K562 (cell line): Measurements from ENCODE around the gene ZSCAN2. TPM values are rescaled to one million over a fixed set of nuclear protein-coding genes. Genes with fewer than 3 reads are reported as not detected.

Experiments used
- ATAC-seq: fragments of 200-7000 bp; cut with Tn5 transposase; 3 replicates; pipeline ENCODE4 v1.9.1; 2020; ENCODE audit warnings: moderate library complexity
- BruUV-seq: library from RNA; stranded (reverse); fragments of 400-500 nt; replicated peaks from 2 replicates; lab custom pipeline; 2021; lab: Mats Ljungman, UMichigan
- CTCF ChIA-PET: fragments of 300-600 bp; formaldehyde crosslinking; extraction: SDS; loops from one replicate; lab custom pipeline; 2021; ENCODE audit warnings: low intra/inter-chr PET ratio; lab: Yijun Ruan, JAX
- POLR2A ChIA-PET: fragments of 300-600, 350-650 bp; sonication (Branson Sonifier 250); formaldehyde crosslinking; extraction: SDS; loops from one replicate; lab custom pipeline; 2021; ENCODE audit warnings: antibody characterized with exemption, inconsistent platforms; lab: Yijun Ruan, JAX
- DNase-seq, 4 experiments: peaks; one replicate each; pipeline versions ENCODE4 v3.0.0 to v3.0.0-alpha.2; 2011 to 2018; ENCODE audit warnings: low spot score in 3 of 4, mixed read lengths in 3 of 4; ENCODE audit errors: extremely low read depth in 1 of 4
- FAIRE-seq: peaks from 2 replicates; lab custom pipeline; 2011; peaks lifted over from hg19 to GRCh38; lab: Jason Lieb, UNC
- H2AFZ ChIP-seq: 2 replicates; pipeline ENCODE4 v1.6.0; 2011; ENCODE audit warnings: low read depth, low read length, control low read depth, inconsistent platforms
- H3K27ac ChIP-seq: fragments of 200-600 bp; 3 replicates; pipeline ENCODE4 v1.8.0; 2011; ENCODE audit warnings: low read depth, mild to moderate bottlenecking, control low read depth, inconsistent platforms, low read length, moderate library complexity, mixed read lengths; ENCODE audit errors: extremely low read depth
- H3K27me3 ChIP-seq, 2 experiments: fragments of 300-600 bp in 1 of 2; 2 replicates in 1 of 2; 3 replicates in 1 of 2; pipeline versions ENCODE4 v1.6.0 to v1.8.0; 2011; ENCODE audit warnings: inconsistent platforms in 2 of 2, low read length in 2 of 2, mild to moderate bottlenecking in 1 of 2, mixed read lengths in 1 of 2, moderate library complexity in 1 of 2; ENCODE audit not compliant: control insufficient read depth in 2 of 2, insufficient read depth in 2 of 2
- H3K36me3 ChIP-seq: fragments of 300-600 bp; 3 replicates; pipeline ENCODE4 v1.8.0; 2011; ENCODE audit warnings: mild to moderate bottlenecking, low read length, inconsistent platforms; ENCODE audit not compliant: control insufficient read depth, insufficient read depth
- H3K4me1 ChIP-seq, 2 experiments: fragments of 200-600 bp in 1 of 2; replicated peaks in 1 of 2; 2 replicates in 1 of 2; 3 replicates in 1 of 2; pipeline versions ENCODE4 v1.5.1 to v1.8.0; 2011; ENCODE audit warnings: inconsistent platforms in 2 of 2, low read length in 2 of 2, mild to moderate bottlenecking in 1 of 2, mixed read lengths in 1 of 2, moderate library complexity in 1 of 2; ENCODE audit not compliant: control insufficient read depth in 2 of 2, insufficient read depth in 2 of 2
- H3K4me2 ChIP-seq: 2 replicates; pipeline ENCODE4 v1.6.1; 2011; ENCODE audit warnings: low read length, control low read depth, inconsistent platforms, mixed read lengths; ENCODE audit not compliant: insufficient read depth
- H3K4me3 ChIP-seq: fragments of 200-600 bp; sonication (generic), shearing (Covaris generic); 2 replicates; pipeline ENCODE4 v1.5.1; 2016; ENCODE audit warnings: control low read depth, inconsistent platforms
- H3K79me2 ChIP-seq: fragments of 200-600 bp; 3 replicates; pipeline ENCODE4 v1.8.0; 2011; ENCODE audit warnings: low read length, inconsistent platforms; ENCODE audit not compliant: control insufficient read depth, insufficient read depth
- H3K9ac ChIP-seq, 2 experiments: 2 replicates each; pipeline versions ENCODE4 v1.6.0 to v1.6.1; 2011; ENCODE audit warnings: low read depth in 2 of 2, low read length in 2 of 2, control low read depth in 1 of 2, inconsistent platforms in 1 of 2, mild to moderate bottlenecking in 1 of 2, mixed read lengths in 1 of 2; ENCODE audit not compliant: insufficient read depth in 1 of 2
- H3K9me1 ChIP-seq: one replicate; pipeline ENCODE4 v1.6.0; 2011; ENCODE audit warnings: inconsistent platforms, mild to moderate bottlenecking, low read length, moderate library complexity; ENCODE audit not compliant: control insufficient read depth, insufficient read depth
- H3K9me3 ChIP-seq: replicated peaks from 2 replicates; pipeline ENCODE4 v1.5.1; 2011; ENCODE audit warnings: low read depth, low read length, inconsistent platforms; ENCODE audit not compliant: control insufficient read depth, insufficient read depth
- H4K20me1 ChIP-seq: replicated peaks from 2 replicates; pipeline ENCODE4 v1.6.1; 2011; ENCODE audit warnings: low read length, inconsistent platforms, mixed read lengths; ENCODE audit not compliant: control insufficient read depth, insufficient read depth
- EGR1 ChIP-seq: fragments of 450-650 bp; conservative IDR thresholded peaks from 2 replicates; pipeline ENCODE4 v1.6.1; 2017; ENCODE audit warnings: mild to moderate bottlenecking
- SMARCA5 ChIP-seq: fragments of 450-650 bp; IDR thresholded peaks from 2 replicates; pipeline ENCODE4 v1.6.1; 2016
- ZFP36 ChIP-seq: fragments of 150-350 bp; IDR thresholded peaks from 2 replicates; pipeline ENCODE4 v1.6.1; 2018; ENCODE audit warnings: low read length, low read depth; ENCODE audit not compliant: partially characterized antibody
- WGBS: fragments of 100-300 bp; shearing (Covaris generic); methylation state at CpG from one replicate; pipeline ENCODE4 v1.1.6; 2016; ENCODE audit warnings: low coverage, mixed read lengths; ENCODE audit not compliant: insufficient coverage; ENCODE audit errors: missing lambda C conversion rate; 5-methylcytosine and 5-hydroxymethylcytosine counted together
- in situ Hi-C: fragments of 300-500 bp; cut with MboI; formaldehyde crosslinking; loops from 4 replicates; pipeline ENCODE4 v1.15.0; 2018; ENCODE audit warnings: inconsistent platforms, mixed read lengths
- intact Hi-C: fragments of 100-400 bp; cut with micrococcal nuclease; formaldehyde crosslinking; loops from 2 replicates; pipeline ENCODE4 v1.14.2; 2022
- polyA plus RNA-seq, 8 experiments: library from polyadenylated mRNA; depleted of rRNA in 4 of 8; stranded (reverse) in 5 of 8; unstranded in 3 of 8; fragments of >200 nt; fragmentation: Nextera tagmentation in 2 of 8; fragmentation: Illumina TruSeq in 1 of 8; extraction: Ambion mirVana in 2 of 8; extraction: Trizol in 1 of 8; gene quantifications; 2 replicates each; pipeline versions ENCODE4 v1.2.1 to v1.2.3, GENCODE V29; 2011 to 2014; ENCODE audit warnings: inconsistent platforms in 1 of 8, missing spikeins in 1 of 8
- total RNA-seq, 7 experiments: library from RNA; depleted of rRNA in 6 of 7; stranded (reverse); fragments of >200 nt in 6 of 7; fragmentation: Illumina TruSeq in 2 of 7; extraction: Trizol in 2 of 7; gene quantifications; 2 replicates each; pipeline versions ENCODE4 v1.2.1 to v1.2.3, GENCODE V29; 2011 to 2021; ENCODE audit warnings: low replicate concordance in 1 of 7
- TF ChIP-seq, protein P1 (sequence below): sonication (generic); formaldehyde crosslinking; IDR thresholded peaks from 2 replicates; pipeline ENCODE4 v1.8.1; 2023; ENCODE audit warnings: mild to moderate bottlenecking, missing genetic modification reagents
- TF ChIP-seq, protein P2 (sequence below): fragments of 450-650 bp; formaldehyde crosslinking; conservative IDR thresholded peaks from 2 replicates; pipeline ENCODE4 v1.4.0; 2022; ENCODE audit warnings: mild to moderate bottlenecking, missing genetic modification characterization

Gene ZSCAN2
- total and polyA plus RNA-seq, 9 of the 15 experiments (the other 6 are each of a cell fraction or from before 2014, with no cell fraction given), result 1.7 to 14.2 (median 6.6) TPM

DNA sequence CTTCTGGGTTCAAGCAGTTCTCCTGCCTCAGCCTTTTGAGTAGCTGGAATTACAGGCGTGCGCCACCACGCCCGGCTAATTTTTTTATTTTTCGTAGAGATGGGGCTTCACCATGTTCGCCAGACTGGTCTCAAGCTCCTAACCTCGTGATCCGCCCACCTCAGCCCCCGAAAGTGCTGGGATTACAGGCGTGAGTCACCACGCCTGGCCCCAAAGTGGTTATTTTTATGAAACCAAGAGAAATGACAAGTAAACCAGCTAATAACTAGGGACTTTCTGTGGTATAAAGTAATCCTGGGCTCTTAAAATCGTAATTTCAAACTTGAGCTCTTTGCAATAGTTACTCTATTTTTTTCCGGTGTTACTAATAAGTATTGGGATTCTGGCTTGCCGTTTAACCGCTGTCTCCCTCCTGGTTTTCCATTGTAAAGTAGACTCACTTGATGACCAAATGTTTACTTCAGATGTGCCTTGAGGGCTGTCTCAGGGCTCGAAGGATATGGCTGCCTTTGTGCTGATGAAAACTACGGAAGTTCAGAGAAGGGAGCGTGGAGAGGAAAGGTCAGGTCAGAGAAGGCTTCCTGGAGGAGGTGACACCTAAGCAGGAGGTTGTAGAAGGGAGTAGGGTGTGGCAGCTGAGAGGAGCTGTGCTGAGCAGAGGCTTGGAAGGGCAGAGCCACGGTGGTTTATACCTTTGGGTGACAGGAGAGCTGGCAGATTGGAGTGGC lies 4.2 kb downstream of the ZSCAN2 start:
- TF ChIP-seq ZFP36 (peak; percentile 92), SMARCA5 (peak; percentile 40; the same call in 1 of the 2 replicates), EGR1 (peak; percentile 57)
- TF ChIP-seq, protein P1, sequence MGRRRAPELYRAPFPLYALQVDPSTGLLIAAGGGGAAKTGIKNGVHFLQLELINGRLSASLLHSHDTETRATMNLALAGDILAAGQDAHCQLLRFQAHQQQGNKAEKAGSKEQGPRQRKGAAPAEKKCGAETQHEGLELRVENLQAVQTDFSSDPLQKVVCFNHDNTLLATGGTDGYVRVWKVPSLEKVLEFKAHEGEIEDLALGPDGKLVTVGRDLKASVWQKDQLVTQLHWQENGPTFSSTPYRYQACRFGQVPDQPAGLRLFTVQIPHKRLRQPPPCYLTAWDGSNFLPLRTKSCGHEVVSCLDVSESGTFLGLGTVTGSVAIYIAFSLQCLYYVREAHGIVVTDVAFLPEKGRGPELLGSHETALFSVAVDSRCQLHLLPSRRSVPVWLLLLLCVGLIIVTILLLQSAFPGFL, result no peak
- TF ChIP-seq, protein P2, sequence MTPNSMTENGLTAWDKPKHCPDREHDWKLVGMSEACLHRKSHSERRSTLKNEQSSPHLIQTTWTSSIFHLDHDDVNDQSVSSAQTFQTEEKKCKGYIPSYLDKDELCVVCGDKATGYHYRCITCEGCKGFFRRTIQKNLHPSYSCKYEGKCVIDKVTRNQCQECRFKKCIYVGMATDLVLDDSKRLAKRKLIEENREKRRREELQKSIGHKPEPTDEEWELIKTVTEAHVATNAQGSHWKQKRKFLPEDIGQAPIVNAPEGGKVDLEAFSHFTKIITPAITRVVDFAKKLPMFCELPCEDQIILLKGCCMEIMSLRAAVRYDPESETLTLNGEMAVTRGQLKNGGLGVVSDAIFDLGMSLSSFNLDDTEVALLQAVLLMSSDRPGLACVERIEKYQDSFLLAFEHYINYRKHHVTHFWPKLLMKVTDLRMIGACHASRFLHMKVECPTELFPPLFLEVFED (CRISPR knock-in tag), result no peak
- TF ChIP-seq, all 486 proteins: peak for 3
- H3K9ac ChIP-seq, result peak overlapping the region in 1 of 2 experiments; percentile 28; a peak in 1 of 4 replicates
- no peak overlapping the region for H3K27ac ChIP-seq
- H3K4me3 ChIP-seq, result no peak overlapping the region
- H3K4me1 ChIP-seq, result peaks cover 5 to 23% of the 10 kb centered on the region in 2 experiments; a peak in 4 of 5 replicates
- POLR2A ChIA-PET, result interaction anchor here (1.1 to 1.2 kb wide), 3 partner anchors 16 to 28 kb away, joined by 3 to 6 read pairs (median 4); no protein-coding TSS in a partner anchor
- H3K79me2 ChIP-seq, result peaks cover 4% of the 10 kb centered on the region; the same call in 1 of the 3 replicates
- BruUV-seq, result no TSS peak
- CTCF ChIA-PET, result no interaction called here
- FAIRE-seq (no peak), ATAC-seq (no peak), DNase-seq (no peak)
- H3K4me2 ChIP-seq, result no peak overlapping the region
- H3K36me3 ChIP-seq, result peaks cover 17% of the 10 kb centered on the region; the same call in 1 of the 3 replicates
- no peak overlapping the region for H2AFZ ChIP-seq
- H3K9me1 ChIP-seq, result no peaks in the 10 kb centered on the region
- no peaks in the 10 kb centered on the region for H3K27me3 ChIP-seq
- WGBS, result 74% methylated on average over 19 of the region's 19 CpGs
- no peaks in the 10 kb centered on the region for H4K20me1 ChIP-seq
- in situ Hi-C loops (no loop called here), intact Hi-C loops (no loop called here)
- no peaks in the 10 kb centered on the region for H3K9me3 ChIP-seq
